Activated T-cell treated with anti-CD3 and anti-CD28 coated beads for 48 hours (primary cell): ENCODE data around the gene ABT1.

Source experiments
- DNase-seq: peaks from one replicate; pipeline ENCODE4 v3.0.0-alpha.2; 2020; ENCODE audit warnings: low read depth

Gene ABT1

GRCh38 chr6:26575494-26575939 is 21.2 kb upstream of the ABT1 start:
- DNase-seq: no peak

- no peak for DNase-seq
Observed at GRCh38 chr6:26576407-26576843, 20.3 kb upstream of the ABT1 start.

GRCh38 chr6:26576929-26577719 is 19.6 kb upstream of the ABT1 start:
- peak; percentile 71 for DNase-seq

GRCh38 chr6:26577720-26578072 is 19.1 kb upstream of the ABT1 start:
- no peak for DNase-seq

GRCh38 chr6:26578279-26578678 is 18.5 kb upstream of the ABT1 start:
- no peak for DNase-seq

GRCh38 chr6:26578741-26579140 is 18.0 kb upstream of the ABT1 start:
- no peak for DNase-seq

- no peak for DNase-seq
Observed at GRCh38 chr6:26581164-26581915, 15.4 kb upstream of the ABT1 start.

GRCh38 chr6:26588965-26589364 is 7.8 kb upstream of the ABT1 start:
- DNase-seq: no peak

- DNase-seq: no peak
Observed at GRCh38 chr6:26592649-26593048, 4.1 kb upstream of the ABT1 start.

- DNase-seq: no peak
Observed at GRCh38 chr6:26593278-26594130, 3.2 kb upstream of the ABT1 start.

GRCh38 chr6:26594131-26594498 is 2.6 kb upstream of the ABT1 start:
- DNase-seq: no peak

- DNase-seq: peak; percentile 64
Observed at GRCh38 chr6:26594730-26595632, 1.8 kb upstream of the ABT1 start.

- DNase-seq: peak; percentile 84
Observed at GRCh38 chr6:26595669-26596269, 984 bp upstream of the ABT1 start.

GRCh38 chr6:26597389-26597766 is 625 bp downstream of the ABT1 start:
- DNase-seq: no peak

GRCh38 chr6:26597821-26598220 is 1.1 kb downstream of the ABT1 start:
- DNase-seq: no peak

- DNase-seq: no peak
Observed at GRCh38 chr6:26598267-26598666, 1.5 kb downstream of the ABT1 start.

- DNase-seq: no peak
Observed at GRCh38 chr6:26599134-26599533, 2.4 kb downstream of the ABT1 start.

GRCh38 chr6:26599591-26599990 is 2.8 kb downstream of the ABT1 start:
- DNase-seq: no peak

GRCh38 chr6:26600759-26601158 is 4.0 kb downstream of the ABT1 start:
- no peak for DNase-seq

- DNase-seq: no peak
Observed at GRCh38 chr6:26602262-26602661, 5.5 kb downstream of the ABT1 start.

GRCh38 chr6:26604026-26604425 is 7.3 kb downstream of the ABT1 start:
- DNase-seq: no peak
